Measurements from ENCODE around the gene ZBTB2. TPM values are rescaled to one million over a fixed set of nuclear protein-coding genes. Genes with fewer than 3 reads are reported as not detected.

The ZBTB2 gene
- polyA plus RNA-seq, 3 donors, result 7.2 to 14.0 (median 9.6) TPM

GRCh38 chr6:151325075-151326050, 66.0 kb downstream of the ZBTB2 start:
- intact Hi-C loops (cut with micrococcal nuclease), result no loop called here
- DNase-seq, result peak in 2 of 3 donors; percentile 4 to 24
- Histone ChIP-seq H3K4me1 (ENCODE audit: control insufficient read depth in 1 of 2, insufficient read depth in 2 of 2, low read length in 2 of 2) (peaks cover 11 to 12% of the 10 kb centered on the region in 2 donors), H3K79me2 (ENCODE audit: insufficient read depth, low read length) (no peaks in the 10 kb centered on the region), H4K20me1 (ENCODE audit: insufficient read depth, low read length) (no peaks in the 10 kb centered on the region), H2AFZ (ENCODE audit: insufficient read depth, low read depth, low read length, poor library complexity, severe bottlenecking) (peak overlapping the region; percentile 77), H3K36me3 (replicated peaks in 1 of 2; ENCODE audit: control insufficient read depth in 1 of 2, insufficient read depth in 2 of 2, low read length in 2 of 2) (no peaks in the 10 kb centered on the region), H3K9ac (ENCODE audit: insufficient read depth, low read length, poor library complexity, severe bottlenecking) (peak overlapping the region; percentile 21), H3K4me2 (replicated peaks; ENCODE audit: extremely low read depth, low read length, poor library complexity, severe bottlenecking) (peak overlapping the region; percentile 61), H3K27me3 (ENCODE audit: control insufficient read depth in 2 of 2, insufficient read depth in 2 of 2, low read length in 2 of 2) (peaks cover 25 to 34% of the 10 kb centered on the region in 2 donors), H3K27ac (ENCODE audit: low read depth in 1 of 2, low read length in 2 of 2) (no peak overlapping the region), H3K4me3 (replicated peaks in 1 of 3; ENCODE audit: low read depth in 2 of 3, low read length in 3 of 3) (peak overlapping the region; percentile 2 to 65 (median 13)), H3K9me3 (replicated peaks in 1 of 2; ENCODE audit: control insufficient read depth in 1 of 2, insufficient read depth in 1 of 2, low read length in 2 of 2) (peaks cover 0 to 7% of the 10 kb centered on the region in 2 donors)
- WGBS (ENCODE audit: insufficient coverage), result 4% methylated on average over 37 of the region's 46 CpGs
- peak overlapping the region; percentile 74 to 90 for H3K4me3 Mint-ChIP-seq
- peaks cover 0 to 4% (median 0%) of the 10 kb centered on the region in 7 donors for H3K9me3 Mint-ChIP-seq
- H3K27me3 Mint-ChIP-seq (ENCODE audit: low read depth in 3 of 3), result peaks cover 50 to 60% (median 52%) of the 10 kb centered on the region in 3 donors
- no peak overlapping the region for H3K27ac Mint-ChIP-seq
- TF ChIP-seq CTCF (IDR thresholded peaks at IDR 0.05), result no peak
- peaks cover 17% of the 10 kb centered on the region for H3K4me1 Mint-ChIP-seq
- H3K36me3 Mint-ChIP-seq, result no peaks in the 10 kb centered on the region

GRCh38 chr6:151324488-151324825, 66.9 kb downstream of the ZBTB2 start:
- H2AFZ ChIP-seq (ENCODE audit: insufficient read depth, low read depth, low read length, poor library complexity, severe bottlenecking), result peak overlapping the region; percentile 27
- peaks cover 25 to 34% of the 10 kb centered on the region in 2 donors for H3K27me3 ChIP-seq (ENCODE audit: control insufficient read depth in 2 of 2, insufficient read depth in 2 of 2, low read length in 2 of 2)
- Mint-ChIP-seq H3K9me3 (peaks cover 0 to 7% (median 3%) of the 10 kb centered on the region in 7 donors), H3K36me3 (no peaks in the 10 kb centered on the region), H3K27ac (no peak overlapping the region), H3K4me3 (peak overlapping the region in 1 of 2 donors; percentile 90), H3K4me1 (peaks cover 17% of the 10 kb centered on the region), H3K27me3 (ENCODE audit: low read depth in 3 of 3) (peaks cover 52 to 57% (median 53%) of the 10 kb centered on the region in 3 donors)
- peaks cover 0 to 7% of the 10 kb centered on the region in 2 donors for H3K9me3 ChIP-seq (replicated peaks in 1 of 2; ENCODE audit: control insufficient read depth in 1 of 2, insufficient read depth in 1 of 2, low read length in 2 of 2)
- intact Hi-C loops (cut with micrococcal nuclease), result loop anchor here in 1 of 2 donors (5.0 kb wide), 1 partner anchor 307 kb away; no protein-coding TSS in a partner anchor
- no peak overlapping the region for H3K27ac ChIP-seq (ENCODE audit: low read depth in 1 of 2, low read length in 2 of 2)
- no peaks in the 10 kb centered on the region for H3K36me3 ChIP-seq (replicated peaks in 1 of 2; ENCODE audit: control insufficient read depth in 1 of 2, insufficient read depth in 2 of 2, low read length in 2 of 2)
- WGBS (ENCODE audit: insufficient coverage), result 73% methylated on average over 3 of the region's 6 CpGs
- H3K4me1 ChIP-seq (ENCODE audit: control insufficient read depth in 1 of 2, insufficient read depth in 2 of 2, low read length in 2 of 2), result peaks cover 11 to 12% of the 10 kb centered on the region in 2 donors
- H4K20me1 ChIP-seq (ENCODE audit: insufficient read depth, low read length), result no peaks in the 10 kb centered on the region
- no peak overlapping the region for H3K4me3 ChIP-seq (replicated peaks in 1 of 3; ENCODE audit: low read depth in 2 of 3, low read length in 3 of 3)
- TF ChIP-seq CTCF (IDR thresholded peaks at IDR 0.05), result peak; percentile 67
- no peak for DNase-seq
- H3K9ac ChIP-seq (ENCODE audit: insufficient read depth, low read length, poor library complexity, severe bottlenecking), result no peak overlapping the region
- H3K79me2 ChIP-seq (ENCODE audit: insufficient read depth, low read length), result no peaks in the 10 kb centered on the region
- H3K4me2 ChIP-seq (replicated peaks; ENCODE audit: extremely low read depth, low read length, poor library complexity, severe bottlenecking), result no peak overlapping the region

All from CD14-positive monocyte (primary cell).